Keratinocyte (primary cell): ENCODE measurements around the gene PPEF2.

Source experiments
- EZH2 ChIP-seq: IDR thresholded peaks from one replicate; pipeline ENCODE4 v1.6.1; 2012; ENCODE audit warnings: inconsistent platforms, mild to moderate bottlenecking, low read length, moderate library complexity
- TF ChIP-seq, protein P1 (sequence below), 3 experiments: IDR thresholded peaks in 1 of 3; conservative IDR thresholded peaks in 1 of 3; optimal IDR thresholded peaks in 1 of 3; 2 replicates in 2 of 3; 3 replicates in 1 of 3; pipeline versions ENCODE3 to v1.5.1; 2011; ENCODE audit warnings: low read length in 3 of 3, mild to moderate bottlenecking in 3 of 3, moderate library complexity in 2 of 3, control low read depth in 1 of 3, inconsistent platforms in 1 of 3; ENCODE audit not compliant: insufficient read depth in 2 of 3; ENCODE audit errors: extremely low read depth in 1 of 3

DNA sequence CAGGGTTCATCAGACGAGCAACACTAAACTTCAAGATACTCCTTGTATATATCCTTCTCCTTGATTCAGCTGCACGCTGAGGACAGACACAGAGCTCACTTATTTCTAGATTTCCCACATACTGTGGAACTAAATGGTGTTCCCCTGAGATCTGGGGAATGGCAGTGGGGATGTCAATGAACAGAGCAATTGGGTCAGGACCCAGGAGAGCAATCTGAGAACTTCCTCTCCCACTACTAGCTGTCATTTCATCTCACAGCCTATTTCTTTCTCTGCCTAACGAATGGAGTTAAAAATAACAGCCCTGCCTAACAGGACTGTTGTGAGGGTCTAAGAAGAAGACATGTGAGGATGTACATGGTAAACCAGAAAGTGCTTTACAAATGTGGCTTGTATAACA lies 27.9 kb upstream of the PPEF2 start:
- TF ChIP-seq, protein P1, sequence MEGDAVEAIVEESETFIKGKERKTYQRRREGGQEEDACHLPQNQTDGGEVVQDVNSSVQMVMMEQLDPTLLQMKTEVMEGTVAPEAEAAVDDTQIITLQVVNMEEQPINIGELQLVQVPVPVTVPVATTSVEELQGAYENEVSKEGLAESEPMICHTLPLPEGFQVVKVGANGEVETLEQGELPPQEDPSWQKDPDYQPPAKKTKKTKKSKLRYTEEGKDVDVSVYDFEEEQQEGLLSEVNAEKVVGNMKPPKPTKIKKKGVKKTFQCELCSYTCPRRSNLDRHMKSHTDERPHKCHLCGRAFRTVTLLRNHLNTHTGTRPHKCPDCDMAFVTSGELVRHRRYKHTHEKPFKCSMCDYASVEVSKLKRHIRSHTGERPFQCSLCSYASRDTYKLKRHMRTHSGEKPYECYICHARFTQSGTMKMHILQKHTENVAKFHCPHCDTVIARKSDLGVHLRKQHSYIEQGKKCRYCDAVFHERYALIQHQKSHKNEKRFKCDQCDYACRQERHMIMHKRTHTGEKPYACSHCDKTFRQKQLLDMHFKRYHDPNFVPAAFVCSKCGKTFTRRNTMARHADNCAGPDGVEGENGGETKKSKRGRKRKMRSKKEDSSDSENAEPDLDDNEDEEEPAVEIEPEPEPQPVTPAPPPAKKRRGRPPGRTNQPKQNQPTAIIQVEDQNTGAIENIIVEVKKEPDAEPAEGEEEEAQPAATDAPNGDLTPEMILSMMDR (optimal IDR thresholded peaks at IDR 0.05 in 1 of 3, IDR thresholded peaks at IDR 0.05 in 1 of 3, conservative IDR thresholded peaks at IDR 0.05 in 1 of 3; ENCODE audit: extremely low read depth in 1 of 3, insufficient read depth in 2 of 3, low read length in 3 of 3): no peak
- no peak for TF ChIP-seq EZH2
